ENCODE results near the gene PRKCE.

- no peak for TF ChIP-seq SAP30 (IDR thresholded peaks at IDR 0.05; ENCODE audit: insufficient read depth, insufficient replicate concordance, low read length)
- TF ChIP-seq HDAC2 (IDR thresholded peaks at IDR 0.05; ENCODE audit: borderline replicate concordance in 1 of 2, low read depth in 2 of 2, low read length in 2 of 2), result no peak
- TF ChIP-seq CBX8 (IDR thresholded peaks at IDR 0.05; ENCODE audit: borderline replicate concordance, low read depth, low read length), result no peak
- no peak for TF ChIP-seq POLR2A (IDR thresholded peaks at IDR 0.05; ENCODE audit: control extremely low read depth in 1 of 2, low read depth in 2 of 2, low read length in 2 of 2)
- TF ChIP-seq CTCF (IDR thresholded peaks at IDR 0.05; ENCODE audit: control extremely low read depth in 1 of 3, insufficient read depth in 1 of 3, low read depth in 1 of 3, low read length in 3 of 3), result no peak
- TF ChIP-seq TAF1 (IDR thresholded peaks at IDR 0.05; ENCODE audit: low read depth, low read length), result no peak
- TF ChIP-seq POLR2AphosphoS5 (IDR thresholded peaks at IDR 0.05; ENCODE audit: low read depth, low read length), result no peak
- TF ChIP-seq SIRT6 (IDR thresholded peaks at IDR 0.05; ENCODE audit: low read length), result no peak
- TF ChIP-seq CHD2 (IDR thresholded peaks at IDR 0.05; ENCODE audit: low read length), result no peak
Measured at GRCh38 chr2:45952591-45952990, 301.1 kb downstream of the PRKCE start.
